ENCODE data around the gene FLOT1.

Gene FLOT1, protein sequence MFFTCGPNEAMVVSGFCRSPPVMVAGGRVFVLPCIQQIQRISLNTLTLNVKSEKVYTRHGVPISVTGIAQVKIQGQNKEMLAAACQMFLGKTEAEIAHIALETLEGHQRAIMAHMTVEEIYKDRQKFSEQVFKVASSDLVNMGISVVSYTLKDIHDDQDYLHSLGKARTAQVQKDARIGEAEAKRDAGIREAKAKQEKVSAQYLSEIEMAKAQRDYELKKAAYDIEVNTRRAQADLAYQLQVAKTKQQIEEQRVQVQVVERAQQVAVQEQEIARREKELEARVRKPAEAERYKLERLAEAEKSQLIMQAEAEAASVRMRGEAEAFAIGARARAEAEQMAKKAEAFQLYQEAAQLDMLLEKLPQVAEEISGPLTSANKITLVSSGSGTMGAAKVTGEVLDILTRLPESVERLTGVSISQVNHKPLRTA

DNA sequence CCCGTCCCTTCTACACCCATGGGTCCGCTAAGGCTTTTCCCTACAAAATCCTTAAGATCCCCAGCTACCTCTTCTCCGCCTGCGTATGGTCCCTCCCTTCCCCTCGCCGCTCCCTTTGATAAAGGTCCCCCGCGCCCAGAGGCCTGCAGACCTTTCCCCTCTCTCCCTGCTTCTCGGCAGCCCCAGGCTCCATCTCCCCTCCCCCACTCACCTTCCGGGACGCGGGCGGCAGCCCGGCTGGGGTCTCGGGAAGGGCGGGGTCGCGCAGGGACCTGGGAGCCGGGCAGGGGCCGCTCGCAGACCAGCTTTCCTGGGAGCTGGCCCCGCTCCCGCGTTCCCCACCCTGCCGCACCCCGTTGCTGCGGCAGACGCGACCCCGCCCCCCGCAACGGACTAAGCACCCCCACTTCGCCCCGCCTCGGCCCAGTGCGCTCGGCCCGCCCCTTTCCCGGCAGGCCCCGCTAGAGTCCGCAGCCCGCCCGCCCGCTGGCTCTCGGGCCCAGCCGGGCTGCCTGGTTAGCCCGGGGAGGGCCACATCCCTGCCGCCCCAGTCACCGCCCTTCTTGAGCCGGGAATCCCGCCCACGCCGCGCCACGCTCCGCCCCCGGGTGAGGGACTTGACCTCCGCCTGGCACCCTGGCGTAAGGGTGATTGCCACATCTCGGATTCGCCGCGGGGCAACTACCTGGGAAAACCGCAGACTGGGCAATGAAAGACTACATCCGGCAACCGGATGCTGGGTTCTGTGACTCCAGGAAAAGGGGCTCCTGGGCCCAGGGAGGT lies at the start of gene FLOT1:
Gene FLOT1, minus strand, starts transcription at position 372 of the 783 bp plus-strand sequence. CDS start 498 bp downstream, outside the sequence.
- DNase-seq = peak; percentile 73 to 83

DNA sequence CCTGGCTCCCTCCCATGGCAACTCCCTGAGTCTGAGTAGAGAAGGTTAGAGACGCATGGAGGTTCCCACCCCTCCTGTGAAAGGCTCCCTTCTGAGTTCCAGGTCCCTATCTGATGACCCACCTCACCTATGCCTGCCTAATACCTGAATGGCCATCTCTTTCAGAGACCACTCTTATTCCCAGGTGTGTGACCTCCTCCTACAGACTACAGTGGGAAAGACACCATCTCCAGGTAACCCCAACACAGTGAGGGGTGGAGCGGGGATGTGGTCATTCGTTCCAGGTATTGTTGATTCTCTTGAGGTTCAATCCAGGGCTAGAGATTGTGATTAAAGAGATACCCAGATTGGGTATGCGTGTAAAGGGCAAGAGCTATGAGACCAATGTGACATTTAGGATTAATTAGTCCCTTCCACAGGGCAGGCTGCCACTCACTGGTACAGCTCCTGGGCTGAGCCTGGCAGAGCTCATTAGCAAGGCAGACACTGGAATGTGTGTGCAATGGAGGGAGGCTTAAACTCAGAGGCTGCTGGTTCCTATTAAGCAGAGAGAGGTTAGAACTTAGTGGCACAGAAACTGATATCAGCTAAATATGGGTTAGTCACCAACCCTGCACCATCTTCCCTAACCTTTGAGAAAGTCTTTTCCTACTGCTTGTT lies 48.4 kb upstream of the FLOT1 start:
- no peak for DNase-seq

DNA sequence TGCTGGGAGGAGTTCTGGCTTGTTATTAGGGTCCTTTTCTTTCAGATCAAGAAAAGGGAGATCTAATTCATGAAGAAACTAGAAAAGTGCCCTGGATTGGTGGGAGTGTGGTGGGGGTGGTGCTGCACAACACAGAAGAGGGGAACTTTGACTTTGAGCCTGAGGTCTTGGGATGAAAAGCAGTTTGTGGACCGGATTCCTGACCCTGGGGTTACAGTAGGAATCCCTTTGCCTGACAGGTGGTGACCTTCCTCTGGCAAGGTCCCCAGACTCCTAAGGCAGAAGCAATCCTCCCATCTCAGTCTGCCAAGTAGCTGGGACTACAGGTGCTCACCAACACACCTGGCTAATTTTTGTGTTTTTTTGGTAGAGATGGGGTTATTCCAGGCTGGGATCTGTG lies 47.1 kb upstream of the FLOT1 start:
- DNase-seq = no peak

GRCh38 chr6:30787954-30788353 lies 45.5 kb upstream of the FLOT1 start:
- no peak for DNase-seq

- no peak for DNase-seq
Measured at GRCh38 chr6:30782425-30783014, 40.0 kb upstream of the FLOT1 start.

GRCh38 chr6:30781743-30782424 lies 39.4 kb upstream of the FLOT1 start:
- peak; percentile 86 to 94 for DNase-seq

DNA sequence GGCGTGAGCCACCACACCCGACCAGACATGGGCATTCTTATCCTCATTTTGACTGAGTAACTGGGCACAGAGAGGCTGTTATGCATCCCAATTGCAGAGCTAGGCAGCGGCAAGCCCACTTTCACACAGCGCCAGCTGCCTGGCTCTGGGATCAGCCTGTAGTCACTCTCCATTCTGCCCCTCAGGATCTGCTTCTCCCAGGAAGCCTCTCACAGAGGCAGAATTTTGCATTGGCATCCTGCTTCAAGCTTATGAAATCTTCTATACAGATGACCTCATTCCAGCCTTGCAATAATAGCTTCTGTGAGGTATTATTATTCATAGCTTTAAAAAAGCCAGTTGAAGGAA lies 38.9 kb upstream of the FLOT1 start:
- no peak for DNase-seq

- DNase-seq = no peak
Measured at GRCh38 chr6:30780642-30780920, 38.1 kb upstream of the FLOT1 start.

GRCh38 chr6:30779850-30780641 lies 37.6 kb upstream of the FLOT1 start:
- DNase-seq = no peak

DNA sequence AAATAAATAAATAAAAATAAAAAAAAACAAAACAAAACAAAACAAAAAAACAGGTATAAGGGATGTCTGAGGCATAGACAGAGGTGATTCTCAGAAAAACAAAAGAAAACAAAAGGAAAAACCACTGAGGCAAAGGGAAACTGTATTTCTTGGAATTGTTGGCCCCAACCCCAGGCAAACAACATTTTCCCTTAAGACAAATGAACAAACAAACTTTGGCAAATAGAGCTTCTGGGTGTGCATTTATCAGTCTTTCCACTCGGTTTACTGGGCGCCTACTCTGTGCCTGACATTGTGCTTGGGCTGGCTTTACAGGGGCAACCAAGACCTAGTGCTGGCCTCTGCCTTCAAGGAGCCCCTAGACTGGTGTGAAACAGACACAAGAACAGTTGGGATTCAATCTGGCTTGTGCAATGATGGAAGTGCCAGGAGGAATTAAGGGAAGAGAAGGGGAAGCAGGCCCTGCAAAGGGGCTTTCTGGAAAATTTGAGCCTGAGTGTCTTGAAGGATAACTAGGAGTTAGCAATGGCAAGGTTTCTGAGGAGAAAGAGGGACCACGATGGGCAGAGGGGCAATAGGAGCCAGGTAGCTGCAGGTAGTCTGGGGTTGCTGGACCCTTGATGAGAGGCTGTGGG lies 35.6 kb upstream of the FLOT1 start:
- no peak for DNase-seq

DNA sequence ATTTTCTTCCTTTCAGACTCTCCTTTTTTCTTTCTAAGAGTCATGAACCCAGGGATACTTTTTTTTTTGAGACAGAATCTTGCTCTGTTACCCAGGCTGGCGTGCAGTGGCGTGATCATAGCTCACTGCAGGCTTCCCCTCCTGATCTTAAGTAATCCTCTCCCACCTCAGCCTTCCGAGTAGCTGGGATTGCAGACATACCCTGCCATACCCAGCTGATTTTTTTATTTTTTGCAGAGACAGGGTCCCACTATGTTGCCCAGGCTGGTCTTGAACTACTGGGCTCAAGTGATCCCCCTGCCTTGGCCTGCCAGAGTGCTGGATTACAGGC lies 34.6 kb upstream of the FLOT1 start:
- DNase-seq = no peak

DNA sequence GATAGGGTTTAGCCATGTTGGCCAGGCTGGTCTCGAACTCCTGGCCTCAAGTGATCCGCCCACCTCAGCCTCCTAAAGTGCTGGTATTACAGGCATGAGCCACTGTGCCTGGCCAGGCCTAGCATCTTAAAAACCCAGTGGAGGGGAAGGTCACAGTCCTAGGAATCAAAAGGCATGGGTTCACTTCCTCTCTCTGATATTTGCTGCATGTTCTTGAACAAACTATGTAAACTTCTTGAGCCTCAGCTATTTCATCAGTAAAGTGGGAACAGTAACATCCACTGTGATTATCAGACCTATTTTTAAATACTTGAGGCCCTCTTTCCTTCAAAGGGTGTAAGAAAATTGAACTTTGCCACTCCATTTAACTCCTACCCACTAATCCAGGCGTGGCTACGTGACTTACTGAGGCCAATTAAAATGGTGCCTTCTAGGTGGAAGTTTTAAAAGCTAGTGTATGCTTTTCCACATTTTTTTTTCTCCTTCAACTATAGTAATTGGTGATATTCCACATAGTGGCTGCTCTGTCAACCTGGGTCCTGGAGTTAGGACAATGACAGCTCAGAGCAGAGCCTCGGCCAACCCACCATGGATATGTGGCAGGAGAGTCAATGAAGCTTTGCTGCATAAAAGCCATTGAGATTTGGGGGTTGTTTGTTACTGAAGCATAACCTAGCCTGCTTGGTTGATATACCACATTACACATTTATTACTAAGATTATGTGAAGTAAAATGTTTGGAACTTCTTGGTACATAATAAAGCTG lies 34.1 kb upstream of the FLOT1 start:
- DNase-seq = no peak

DNA sequence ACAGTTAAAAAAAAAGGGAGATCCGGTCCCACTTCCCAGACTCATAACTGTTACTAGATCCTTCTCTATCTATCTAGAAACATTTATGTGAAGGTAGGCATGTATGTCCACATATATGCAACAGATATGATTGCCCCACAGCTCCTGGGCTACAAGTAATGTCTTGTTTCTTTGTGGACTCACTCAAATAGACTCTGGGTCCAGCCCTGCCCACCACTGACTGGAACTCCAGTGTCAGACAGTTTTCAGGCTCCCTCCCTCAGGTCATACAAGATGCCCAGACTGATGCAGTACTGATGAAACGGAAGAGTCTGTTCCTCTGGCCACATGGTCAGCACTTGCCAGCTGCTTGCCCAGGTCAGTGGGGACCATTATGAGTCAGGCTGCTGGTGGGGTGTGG lies 32.6 kb upstream of the FLOT1 start:
- no peak for DNase-seq

DNA sequence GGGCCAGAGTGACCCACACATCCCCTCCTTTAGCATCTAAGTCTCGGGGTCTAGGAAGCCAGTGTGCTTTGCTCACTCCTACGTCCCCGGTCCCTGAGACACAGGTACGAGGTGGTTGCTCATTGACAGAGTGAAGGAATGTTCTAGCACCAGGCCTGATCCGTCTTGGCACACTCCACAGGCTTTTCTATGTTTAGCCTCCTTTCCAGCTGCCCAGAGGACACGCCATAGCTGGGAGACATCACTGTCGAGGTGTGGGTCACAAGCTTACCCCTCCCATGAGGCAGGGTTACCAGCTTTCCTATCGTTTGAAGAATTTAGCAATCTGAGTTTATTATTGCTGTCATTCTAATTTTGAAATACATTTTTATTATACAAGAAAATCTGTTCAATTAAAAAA lies 32.2 kb upstream of the FLOT1 start:
- DNase-seq = no peak

GRCh38 chr6:30770592-30770991 lies 28.1 kb upstream of the FLOT1 start:
- DNase-seq = no peak

DNA sequence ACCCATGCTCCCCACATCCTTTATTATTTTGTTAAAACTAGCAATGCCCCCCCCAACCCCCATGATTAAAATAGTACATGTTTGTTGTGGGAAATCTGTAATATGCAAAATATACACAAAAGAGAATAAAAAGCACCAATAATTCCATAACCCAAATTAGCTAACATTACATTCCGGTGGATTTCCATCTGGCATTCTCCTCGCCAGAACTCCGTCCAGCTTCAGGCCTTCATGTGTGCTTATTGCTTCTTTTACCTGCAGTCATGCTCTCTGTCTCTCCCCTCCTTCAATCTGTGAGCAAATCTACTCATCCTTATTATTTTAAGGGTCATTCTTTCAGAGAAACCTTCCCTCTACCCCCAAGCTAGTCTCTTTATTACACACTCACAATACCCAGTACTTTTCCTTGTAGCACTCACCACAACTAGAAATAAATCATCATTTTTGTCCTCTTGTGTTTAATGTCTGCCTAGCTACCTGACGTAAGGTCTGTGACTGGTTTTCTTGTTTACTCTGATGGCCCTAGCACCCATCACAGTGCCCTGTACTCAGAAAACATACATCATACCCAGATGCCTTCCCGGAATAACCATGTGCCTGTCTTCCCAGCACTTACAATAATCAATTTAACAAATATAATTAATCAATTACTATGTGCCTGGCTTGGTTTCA lies 27.5 kb upstream of the FLOT1 start:
- no peak for DNase-seq

DNA sequence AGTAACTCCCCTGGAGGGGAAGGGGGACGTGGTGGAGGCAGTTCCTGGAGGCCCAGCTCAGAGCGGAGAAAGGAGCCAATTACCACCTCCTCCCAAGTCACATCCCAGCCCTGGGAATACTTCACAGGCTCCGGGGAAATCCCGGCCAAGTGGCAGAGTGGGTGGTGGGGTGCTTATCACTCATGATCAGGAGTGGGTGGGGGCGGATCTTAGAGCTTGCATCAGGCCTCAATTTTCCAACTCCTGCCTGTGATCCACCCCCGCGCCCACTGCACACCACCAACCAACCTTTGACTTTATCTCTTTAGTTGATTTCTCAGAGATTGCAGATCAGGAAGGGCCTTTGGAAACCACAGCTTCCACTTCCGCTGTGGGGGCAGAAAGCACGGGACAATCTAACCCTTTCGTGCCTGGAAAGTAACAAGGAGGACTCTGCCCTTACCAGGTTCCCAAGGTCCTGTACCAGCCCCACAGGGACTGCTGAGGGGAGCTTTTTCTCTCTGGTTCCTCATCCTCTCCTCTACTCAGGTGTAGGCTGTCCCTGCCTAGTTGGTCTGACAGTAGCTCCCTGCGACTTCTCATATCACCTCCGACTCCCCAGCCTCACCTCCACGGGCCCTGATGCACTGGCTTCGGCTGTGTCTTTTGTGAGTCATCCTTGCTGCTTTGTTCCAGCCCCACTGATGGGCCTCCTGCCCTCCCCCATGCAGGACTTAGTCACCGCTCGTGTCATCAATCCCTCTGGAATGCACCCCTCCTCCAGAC lies 26.8 kb upstream of the FLOT1 start:
- DNase-seq = no peak

GRCh38 chr6:30768634-30769087 lies 26.2 kb upstream of the FLOT1 start:
- DNase-seq = no peak

DNA sequence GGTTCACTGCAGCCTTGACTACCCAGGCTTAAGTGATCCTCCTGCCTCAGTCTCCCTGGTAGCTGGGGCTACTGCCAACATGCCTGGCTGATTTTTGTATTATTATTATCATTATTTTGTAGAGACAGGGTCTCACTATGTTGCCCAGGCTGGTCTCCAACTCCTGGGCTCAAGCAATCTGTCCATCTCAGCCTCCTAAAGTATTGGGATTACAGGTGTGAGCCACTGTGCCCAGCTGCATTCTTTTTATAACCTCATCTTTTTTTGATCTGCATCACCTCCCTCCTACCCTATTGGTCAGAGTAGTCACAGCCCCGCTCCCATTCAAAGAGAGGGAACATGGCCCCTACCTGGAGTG lies 25.4 kb upstream of the FLOT1 start:
- no peak for DNase-seq

All from NCI-H2081 (cell line).